Measurements from ENCODE around the gene NINL.
"Not testable (repeated sequence)": the region's sequence is repeated elsewhere in the genome, so short reads cannot be mapped to it uniquely, and the experiment has no call there.

Gene NINL

GRCh38 chr20:25584905-25585704 lies at the start of gene NINL:
TSS of gene NINL (minus strand) at chr20:25585531. CDS start at chr20:25526587, 58,944 bp downstream.
- DNase-seq, result no peak

- DNase-seq, result no peak
Measured at GRCh38 chr20:25632940-25633790, 47.8 kb upstream of the NINL start.

GRCh38 chr20:25630615-25631014 lies 45.3 kb upstream of the NINL start:
- DNase-seq, result not testable (repeated sequence)

- DNase-seq, result no peak
Measured at GRCh38 chr20:25629816-25630499, 44.6 kb upstream of the NINL start.

- no peak for DNase-seq
Measured at GRCh38 chr20:25626779-25627178, 41.4 kb upstream of the NINL start.

- no peak for DNase-seq
Measured at GRCh38 chr20:25624500-25624939, 39.2 kb upstream of the NINL start.

GRCh38 chr20:25623736-25624499 lies 38.6 kb upstream of the NINL start, which contains the start of gene NANP:
TSS of gene NANP (minus strand) at chr20:25624014. CDS start at chr20:25623948, 66 bp downstream.
- DNase-seq, result no peak

- no peak for DNase-seq
Measured at GRCh38 chr20:25623225-25623735, 37.9 kb upstream of the NINL start.

GRCh38 chr20:25622450-25623224 lies 37.3 kb upstream of the NINL start:
- DNase-seq, result no peak

GRCh38 chr20:25622049-25622448 lies 36.7 kb upstream of the NINL start:
- no peak for DNase-seq

GRCh38 chr20:25619514-25619913 lies 34.2 kb upstream of the NINL start:
- DNase-seq, result no peak

- DNase-seq, result no peak
Measured at GRCh38 chr20:25608774-25609173, 23.4 kb upstream of the NINL start.

- DNase-seq, result no peak
Measured at GRCh38 chr20:25606094-25606695, 20.9 kb upstream of the NINL start.

- no peak for DNase-seq
Measured at GRCh38 chr20:25605148-25605547, 19.8 kb upstream of the NINL start.

- no peak for DNase-seq
Measured at GRCh38 chr20:25604611-25605010, 19.3 kb upstream of the NINL start.

- not testable (repeated sequence) for DNase-seq
Measured at GRCh38 chr20:25602914-25603309, 17.6 kb upstream of the NINL start.

- DNase-seq, result not testable (repeated sequence)
Measured at GRCh38 chr20:25602191-25602913, 17.0 kb upstream of the NINL start.

- no peak for DNase-seq
Measured at GRCh38 chr20:25601659-25602058, 16.3 kb upstream of the NINL start.

- no peak for DNase-seq
Measured at GRCh38 chr20:25600632-25601031, 15.3 kb upstream of the NINL start.

Data from AML-193 (cell line).